Stimulated activated CD8-positive, alpha-beta memory T cell treated with anti-CD3 and anti-CD28 coated beads, Interleukin-4, amount 100 ng/mL, for 48 hours (primary cell): ENCODE data around the gene HPSE.

ENCODE experiments used
- DNase-seq: peaks from one replicate; pipeline ENCODE4 v3.0.0-alpha.2; 2020

Gene HPSE

GRCh38 chr4:83334425-83335241, at the start of gene HPSE:
Gene HPSE (minus strand): TSS chr4:83334848. CDS start chr4:83334782, 66 bp downstream.
- peak; percentile 71 for DNase-seq

GRCh38 chr4:83382850-83383249, 48.2 kb upstream of the HPSE start:
- no peak for DNase-seq

GRCh38 chr4:83381173-83381572, 46.5 kb upstream of the HPSE start:
- no peak for DNase-seq

- peak; percentile 33 for DNase-seq
These were observed 43.8 kb upstream of the HPSE start for GRCh38 chr4:83378419-83378818.

GRCh38 chr4:83372931-83373330, 38.3 kb upstream of the HPSE start:
- DNase-seq = no peak

GRCh38 chr4:83371936-83372335, 37.3 kb upstream of the HPSE start:
- DNase-seq = no peak

- no peak for DNase-seq
These were observed 36.6 kb upstream of the HPSE start for GRCh38 chr4:83371235-83371634.

- no peak for DNase-seq
These were observed 35.9 kb upstream of the HPSE start for GRCh38 chr4:83370640-83370906.

- DNase-seq = no peak
These were observed 35.4 kb upstream of the HPSE start for GRCh38 chr4:83369831-83370639.

GRCh38 chr4:83364312-83364711, 29.7 kb upstream of the HPSE start:
- no peak for DNase-seq

GRCh38 chr4:83362492-83363329, 28.1 kb upstream of the HPSE start:
- DNase-seq = no peak

- DNase-seq = no peak
These were observed 26.9 kb upstream of the HPSE start for GRCh38 chr4:83361416-83362103.

- DNase-seq = no peak
These were observed 25.4 kb upstream of the HPSE start for GRCh38 chr4:83360018-83360417.

- no peak for DNase-seq
These were observed 23.8 kb upstream of the HPSE start for GRCh38 chr4:83358410-83358809.

GRCh38 chr4:83356899-83357661, 22.4 kb upstream of the HPSE start:
- no peak for DNase-seq

GRCh38 chr4:83353516-83353915, 18.9 kb upstream of the HPSE start:
- no peak for DNase-seq

- no peak for DNase-seq
These were observed 13.4 kb upstream of the HPSE start for GRCh38 chr4:83348074-83348473.

- DNase-seq = no peak
These were observed 7.8 kb upstream of the HPSE start for GRCh38 chr4:83342476-83342875.

GRCh38 chr4:83340692-83341343, 6.2 kb upstream of the HPSE start:
- DNase-seq = peak; percentile 60

GRCh38 chr4:83339573-83339972, 4.9 kb upstream of the HPSE start:
- no peak for DNase-seq

GRCh38 chr4:83335701-83336100, 1.1 kb upstream of the HPSE start:
- no peak for DNase-seq

- no peak for DNase-seq
These were observed 2.7 kb downstream of the HPSE start for GRCh38 chr4:83331956-83332355.
